Measurements from ENCODE around the gene CREBBP. TPM values are rescaled to one million over a fixed set of nuclear protein-coding genes. Genes with fewer than 3 reads are reported as not detected.

Gene CREBBP
- total RNA-seq, 1 experiment from 2014 or later = 79.6 TPM

GRCh38 chr16:3740934-3741333 lies 139.6 kb downstream of the CREBBP start:
- no peak for DNase-seq (ENCODE audit: low spot score)
- Histone ChIP-seq H3K27me3 (replicated peaks; ENCODE audit: insufficient read depth, low read depth, low read length, poor library complexity) (no peaks in the 10 kb centered on the region), H3K36me3 (ENCODE audit: insufficient read depth, low read length, poor library complexity, severe bottlenecking) (peaks cover 84% of the 10 kb centered on the region), H3K27ac (ENCODE audit: low read depth, low read length, poor library complexity, severe bottlenecking) (no peak overlapping the region), H3K4me3 (ENCODE audit: low read depth, low read length, poor library complexity, severe bottlenecking) (no peak overlapping the region), H3K9me3 (ENCODE audit: low read depth, low read length, poor library complexity, severe bottlenecking) (no peaks in the 10 kb centered on the region), H3K4me1 (ENCODE audit: insufficient read depth, low read length, poor library complexity, severe bottlenecking) (no peaks in the 10 kb centered on the region)
- TF ChIP-seq EZH2 (IDR thresholded peaks at IDR 0.05; ENCODE audit: borderline replicate concordance, low read depth, low read length, poor library complexity, severe bottlenecking) = no peak
- TF ChIP-seq CTCF (conservative IDR thresholded peaks at IDR 0.05; ENCODE audit: low read depth, low read length) = no peak
- ChIA-PET CTCF (no interaction called here), POLR2A (ENCODE audit: low non-redundant PET) (no interaction called here)
- intact Hi-C loops (cut with micrococcal nuclease; ENCODE audit: unreplicated experiment) = no loop called here
- BruUV-seq (replicated peaks) = no TSS peak

- CTCF ChIA-PET = no interaction called here
- POLR2A ChIA-PET (ENCODE audit: low non-redundant PET) = no interaction called here
- Histone ChIP-seq H3K9me3 (ENCODE audit: low read depth, low read length, poor library complexity, severe bottlenecking) (no peaks in the 10 kb centered on the region), H3K4me1 (ENCODE audit: insufficient read depth, low read length, poor library complexity, severe bottlenecking) (no peaks in the 10 kb centered on the region), H3K27ac (ENCODE audit: low read depth, low read length, poor library complexity, severe bottlenecking) (no peak overlapping the region), H3K27me3 (replicated peaks; ENCODE audit: insufficient read depth, low read depth, low read length, poor library complexity) (no peaks in the 10 kb centered on the region), H3K36me3 (ENCODE audit: insufficient read depth, low read length, poor library complexity, severe bottlenecking) (peaks cover 84% of the 10 kb centered on the region), H3K4me3 (ENCODE audit: low read depth, low read length, poor library complexity, severe bottlenecking) (no peak overlapping the region)
- no peak for DNase-seq (ENCODE audit: low spot score)
- BruUV-seq (replicated peaks) = no TSS peak
- intact Hi-C loops (cut with micrococcal nuclease; ENCODE audit: unreplicated experiment) = no loop called here
- TF ChIP-seq CTCF (conservative IDR thresholded peaks at IDR 0.05; ENCODE audit: low read depth, low read length) = no peak
- TF ChIP-seq EZH2 (IDR thresholded peaks at IDR 0.05; ENCODE audit: borderline replicate concordance, low read depth, low read length, poor library complexity, severe bottlenecking) = no peak
Measured at GRCh38 chr16:3740186-3740585, 140.3 kb downstream of the CREBBP start.

GRCh38 chr16:3739636-3740035 lies 140.9 kb downstream of the CREBBP start:
- no peak for DNase-seq (ENCODE audit: low spot score)
- Histone ChIP-seq H3K27ac (ENCODE audit: low read depth, low read length, poor library complexity, severe bottlenecking) (no peak overlapping the region), H3K4me1 (ENCODE audit: insufficient read depth, low read length, poor library complexity, severe bottlenecking) (no peaks in the 10 kb centered on the region), H3K27me3 (replicated peaks; ENCODE audit: insufficient read depth, low read depth, low read length, poor library complexity) (no peaks in the 10 kb centered on the region), H3K36me3 (ENCODE audit: insufficient read depth, low read length, poor library complexity, severe bottlenecking) (peaks cover 84% of the 10 kb centered on the region), H3K9me3 (ENCODE audit: low read depth, low read length, poor library complexity, severe bottlenecking) (no peaks in the 10 kb centered on the region), H3K4me3 (ENCODE audit: low read depth, low read length, poor library complexity, severe bottlenecking) (no peak overlapping the region)
- no peak for TF ChIP-seq EZH2 (IDR thresholded peaks at IDR 0.05; ENCODE audit: borderline replicate concordance, low read depth, low read length, poor library complexity, severe bottlenecking)
- TF ChIP-seq CTCF (conservative IDR thresholded peaks at IDR 0.05; ENCODE audit: low read depth, low read length) = no peak
- POLR2A ChIA-PET (ENCODE audit: low non-redundant PET) = no interaction called here
- BruUV-seq (replicated peaks) = no TSS peak
- CTCF ChIA-PET = no interaction called here
- intact Hi-C loops (cut with micrococcal nuclease; ENCODE audit: unreplicated experiment) = no loop called here

Measured in A673 (cell line).